NCI-H345 (cell line): ENCODE data around the gene TRNP1.
"Not testable (repeated sequence)": the region's sequence is repeated elsewhere in the genome, so short reads cannot be mapped to it uniquely, and the experiment has no call there.

Experiments
- DNase-seq: peaks from one replicate; lab custom pipeline; 2025; lab: John Stamatoyannopoulos, UW

The TRNP1 gene, protein sequence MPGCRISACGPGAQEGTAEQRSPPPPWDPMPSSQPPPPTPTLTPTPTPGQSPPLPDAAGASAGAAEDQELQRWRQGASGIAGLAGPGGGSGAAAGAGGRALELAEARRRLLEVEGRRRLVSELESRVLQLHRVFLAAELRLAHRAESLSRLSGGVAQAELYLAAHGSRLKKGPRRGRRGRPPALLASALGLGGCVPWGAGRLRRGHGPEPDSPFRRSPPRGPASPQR

DNA sequence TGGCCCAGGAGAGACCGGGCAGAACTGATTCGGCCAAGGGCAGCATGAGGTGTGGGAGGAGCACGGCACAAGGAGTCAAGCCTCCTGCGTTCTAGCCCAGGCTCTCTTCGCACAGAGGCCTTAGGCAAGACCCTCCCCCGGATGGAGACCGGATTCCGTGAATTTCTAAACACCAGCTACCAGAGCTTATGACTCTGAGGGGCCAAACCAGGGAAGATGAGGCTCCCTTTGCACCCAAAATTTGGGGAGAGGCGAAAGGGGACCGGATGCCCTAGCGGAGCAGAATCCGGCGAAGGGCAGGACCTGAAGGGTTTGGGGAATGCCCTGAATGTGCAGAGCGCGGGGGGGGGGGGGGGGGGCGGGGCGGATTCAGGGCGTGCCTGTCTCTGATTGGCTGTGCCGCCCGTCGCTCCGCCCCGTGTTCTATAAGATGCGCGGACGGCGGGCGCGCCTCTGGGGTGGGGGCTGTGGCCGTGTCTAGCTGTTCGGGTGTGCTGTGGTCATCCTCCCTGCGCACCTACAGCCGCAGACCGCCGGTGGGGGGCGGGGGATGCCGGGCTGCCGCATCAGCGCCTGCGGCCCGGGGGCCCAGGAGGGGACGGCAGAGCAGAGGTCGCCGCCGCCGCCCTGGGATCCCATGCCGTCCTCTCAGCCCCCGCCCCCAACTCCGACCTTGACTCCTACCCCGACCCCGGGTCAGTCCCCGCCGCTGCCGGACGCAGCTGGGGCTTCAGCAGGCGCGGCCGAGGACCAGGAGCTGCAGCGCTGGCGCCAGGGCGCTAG lies at the start of gene TRNP1:
Gene TRNP1 (plus strand): TSS at position 456 of the 783 bp plus-strand sequence. CDS start 95 bp downstream, at position 551.
- DNase-seq: peak; percentile 71

DNA sequence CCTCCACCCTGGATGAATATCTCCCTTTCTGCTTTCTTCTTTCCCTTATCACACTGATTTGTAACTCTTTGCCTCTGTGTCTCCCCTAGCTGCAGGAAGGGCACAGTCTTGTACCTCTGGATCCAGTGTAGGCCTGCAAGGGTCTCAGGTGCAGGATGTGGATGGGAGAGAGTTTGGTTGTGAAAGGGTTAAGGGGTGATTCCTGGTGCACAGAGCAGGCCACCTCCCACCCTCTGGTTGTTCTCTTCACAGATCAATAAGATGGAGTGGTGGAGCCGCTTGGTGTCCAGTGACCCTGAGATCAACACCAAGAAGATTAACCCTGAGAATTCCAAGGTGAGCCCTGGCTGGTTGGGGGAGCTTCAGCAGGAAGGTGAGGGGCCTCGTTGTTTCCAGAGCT lies 48.4 kb upstream of the TRNP1 start:
- DNase-seq: no peak

DNA sequence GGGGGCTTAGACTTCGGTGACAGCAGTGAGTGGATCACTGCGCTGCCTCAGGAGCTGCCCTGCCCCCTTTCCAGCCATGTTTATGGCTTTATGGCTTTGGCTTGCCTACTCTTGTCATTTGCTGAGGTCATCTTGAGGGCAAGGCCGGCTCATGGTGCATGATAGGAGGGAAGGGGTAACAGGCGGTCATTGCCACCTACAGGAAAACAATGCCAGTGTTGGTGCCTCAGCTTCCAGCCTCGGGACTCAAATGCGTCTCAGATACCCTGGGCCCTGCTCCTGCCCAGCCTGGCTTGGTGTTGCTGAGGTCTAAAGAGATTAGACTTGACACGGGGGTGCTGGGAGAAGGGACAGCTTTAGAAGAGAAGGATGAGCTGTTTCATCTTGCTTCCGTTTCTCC lies 47.8 kb upstream of the TRNP1 start:
- no peak for DNase-seq

DNA sequence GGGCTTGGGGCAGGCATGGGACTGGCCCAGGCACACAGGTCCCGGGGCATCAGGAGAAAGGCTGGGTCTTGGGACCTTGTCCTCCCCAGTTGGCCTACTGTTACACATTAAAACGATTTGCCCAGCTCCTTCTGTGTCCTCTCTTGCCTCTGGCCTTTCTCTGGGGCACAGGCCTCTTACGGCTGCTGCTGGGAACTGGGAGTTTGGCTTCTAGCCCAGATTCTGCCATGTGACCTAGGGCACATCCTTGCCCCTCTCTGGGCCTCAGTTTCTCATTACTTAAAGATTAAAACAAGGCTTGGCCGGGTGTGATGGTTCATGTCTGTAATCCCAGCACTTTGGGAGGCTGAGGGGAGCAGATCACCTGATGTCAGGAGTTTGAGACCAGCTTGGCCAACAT lies 47.2 kb upstream of the TRNP1 start:
- no peak for DNase-seq

DNA sequence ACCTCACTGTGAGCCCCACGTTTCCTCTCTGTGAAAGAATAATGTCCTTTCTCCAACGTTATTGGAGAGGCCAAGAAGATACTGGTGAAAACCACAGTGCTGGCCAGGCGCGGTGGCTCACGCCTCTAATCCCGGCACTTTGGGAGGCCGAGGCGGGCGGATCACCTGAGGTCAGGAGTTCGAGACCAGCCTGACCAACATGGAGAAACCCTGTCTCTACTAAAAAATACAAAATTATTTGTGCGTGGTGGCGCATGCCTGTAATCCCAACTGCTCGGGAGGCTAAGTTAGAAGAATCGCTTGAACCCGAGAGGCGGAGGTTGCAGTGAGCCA lies 44.8 kb upstream of the TRNP1 start:
- DNase-seq: not testable (repeated sequence)

DNA sequence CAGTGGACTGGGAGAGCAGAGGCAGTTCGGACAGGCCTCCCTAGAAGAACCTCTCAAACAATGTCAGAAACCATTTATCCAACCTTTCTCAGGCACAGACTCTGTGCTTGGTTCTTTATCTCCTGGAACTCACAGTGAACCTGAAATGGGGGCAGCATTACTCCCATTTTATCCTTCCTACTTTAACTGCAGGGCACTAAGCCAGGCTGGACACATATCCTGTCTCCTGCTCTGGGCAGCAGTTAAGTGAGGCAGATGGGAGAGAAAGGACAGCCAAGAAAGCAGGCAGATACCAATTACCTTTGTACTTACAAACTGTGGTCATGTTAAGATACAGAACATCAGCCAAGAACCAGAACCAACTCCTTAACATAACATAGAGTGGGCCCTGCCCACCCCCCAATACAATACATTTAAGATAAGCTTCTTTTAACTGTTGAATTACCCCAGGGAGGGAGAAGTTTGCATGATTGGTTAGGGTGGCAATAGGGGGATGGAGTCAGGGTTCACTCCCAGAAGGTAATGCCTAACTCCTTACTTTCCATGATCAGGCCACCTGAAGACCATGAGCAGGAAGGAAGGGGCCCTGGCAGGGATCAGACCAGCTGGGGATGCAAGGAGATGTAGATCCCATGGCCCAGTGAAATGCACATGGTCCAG lies 44.1 kb upstream of the TRNP1 start:
- no peak for DNase-seq

DNA sequence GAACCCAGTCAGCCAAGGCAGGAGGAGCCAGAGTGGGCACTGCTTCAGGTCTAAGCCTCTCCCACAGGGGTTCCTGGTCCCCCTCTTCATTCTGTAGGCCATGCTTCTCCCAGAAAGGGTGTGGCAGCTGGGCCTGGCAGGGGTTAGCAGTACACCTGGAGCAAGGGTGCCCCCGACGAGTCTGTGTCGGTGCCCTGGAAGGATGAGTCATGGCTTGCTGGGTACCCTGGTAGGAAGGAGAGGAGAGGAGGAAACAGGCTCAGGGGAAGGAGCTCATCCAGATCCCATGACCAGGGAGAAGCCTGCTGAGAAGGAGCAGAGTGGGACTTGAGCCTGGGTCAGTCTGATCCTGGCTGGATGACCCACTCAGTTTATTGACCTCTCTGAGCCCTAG lies 43.6 kb upstream of the TRNP1 start:
- no peak for DNase-seq

DNA sequence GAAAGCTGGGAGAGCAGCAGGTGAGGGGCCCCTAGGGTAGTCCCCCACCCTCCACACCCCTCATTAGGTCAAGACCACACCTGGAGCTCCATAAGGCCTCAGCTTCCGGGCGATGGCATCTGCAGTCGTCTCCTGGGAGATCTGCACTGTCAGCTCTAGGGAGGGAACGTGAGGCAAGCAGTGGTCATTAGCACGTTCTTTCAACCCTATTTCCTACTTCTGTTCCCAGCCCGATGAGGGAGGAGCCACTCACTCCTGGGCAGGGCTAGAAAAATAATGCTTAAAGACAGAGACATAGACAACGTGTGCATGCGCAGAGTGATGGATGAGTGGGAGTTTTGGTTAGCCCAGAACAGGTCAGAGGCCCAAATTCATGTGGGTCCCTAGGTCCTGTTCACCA lies 42.9 kb upstream of the TRNP1 start:
- no peak for DNase-seq

DNA sequence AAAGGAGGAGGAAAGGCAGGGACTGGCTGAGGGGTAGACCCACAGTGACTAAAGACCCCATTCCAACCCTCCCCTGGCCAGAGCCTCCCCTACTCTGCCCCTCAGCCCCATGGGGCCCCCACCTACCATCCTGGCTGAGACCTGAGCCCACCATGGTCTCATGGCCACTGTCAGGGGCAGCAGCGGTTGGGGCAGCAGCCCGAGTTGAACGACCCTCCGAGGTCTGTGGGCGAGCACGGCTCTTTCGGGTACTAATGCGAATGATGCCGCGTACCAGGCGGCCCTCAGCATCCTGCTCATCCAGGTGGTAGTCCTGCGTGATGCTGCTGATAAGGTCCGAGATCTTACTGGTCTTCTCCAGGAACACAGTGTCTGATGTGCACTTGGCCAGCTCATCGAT lies 42.3 kb upstream of the TRNP1 start:
- no peak for DNase-seq

DNA sequence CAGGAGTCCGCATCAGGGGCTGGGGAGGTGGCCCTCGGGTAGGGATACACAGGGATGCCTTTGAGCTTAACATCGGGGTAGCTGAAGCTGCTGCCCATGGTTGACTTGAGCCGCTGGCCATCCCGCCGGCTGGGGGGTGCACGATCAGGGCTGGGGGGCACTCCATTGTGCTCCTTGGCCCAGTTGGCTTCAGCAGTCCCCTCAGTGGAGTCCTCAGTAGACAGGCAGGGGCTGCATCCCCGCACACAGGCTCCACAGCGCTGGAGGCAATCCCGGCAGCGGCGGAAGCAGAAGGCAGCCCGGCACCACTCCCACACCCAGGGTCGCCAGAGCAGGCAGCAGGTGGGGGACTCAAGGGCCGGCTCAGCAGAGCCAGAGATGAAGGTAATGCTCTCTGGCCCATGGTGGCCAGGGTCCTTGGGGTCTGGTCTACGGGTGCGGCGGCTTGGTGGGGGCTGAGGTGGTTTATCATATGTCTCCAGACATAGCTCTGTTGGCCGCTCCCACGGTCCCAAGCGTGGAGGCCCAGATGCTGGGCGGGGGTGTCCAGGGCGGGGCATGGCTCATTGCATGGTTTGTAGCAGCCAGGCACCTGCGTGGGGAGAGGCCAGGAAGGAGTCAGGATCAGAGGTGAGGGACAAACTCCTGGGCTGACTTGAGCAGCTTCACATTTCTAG lies 41.5 kb upstream of the TRNP1 start:
- no peak for DNase-seq

DNA sequence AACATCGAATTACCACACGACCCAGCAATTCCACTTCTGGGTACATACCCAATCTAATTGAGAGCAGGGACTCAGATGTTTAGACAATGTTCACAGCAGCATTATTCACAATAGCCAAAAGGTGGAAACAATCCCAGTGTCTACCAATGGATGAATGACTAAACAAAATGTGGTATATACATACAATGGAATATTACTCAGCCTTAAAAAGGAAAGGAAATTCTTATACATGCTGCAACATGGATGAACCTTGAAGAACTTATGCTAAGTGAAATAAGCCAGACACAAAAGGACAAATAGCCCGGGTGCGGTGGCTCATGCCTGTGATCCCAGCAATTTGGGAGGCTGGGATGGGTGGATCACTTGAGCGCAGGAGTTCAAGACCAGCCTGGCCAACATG lies 40.1 kb upstream of the TRNP1 start:
- no peak for DNase-seq

DNA sequence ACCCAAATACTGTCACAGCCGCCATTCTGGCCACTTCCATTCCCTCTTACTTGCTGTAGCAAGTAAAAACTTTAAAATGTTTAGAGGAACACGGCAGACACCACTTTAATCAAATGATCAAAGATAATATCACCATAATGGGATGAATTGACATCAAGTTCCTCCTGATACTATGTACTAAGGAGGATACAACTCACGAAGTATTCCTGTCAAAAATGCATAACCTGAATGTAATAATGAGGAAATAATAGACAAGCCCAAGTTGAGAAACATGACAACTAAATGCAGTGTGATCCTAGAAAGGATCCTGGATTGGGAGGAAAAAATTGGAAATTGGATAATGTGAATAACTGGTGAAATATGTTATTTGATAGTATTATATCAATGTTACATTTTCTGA lies 37.2 kb upstream of the TRNP1 start:
- no peak for DNase-seq

DNA sequence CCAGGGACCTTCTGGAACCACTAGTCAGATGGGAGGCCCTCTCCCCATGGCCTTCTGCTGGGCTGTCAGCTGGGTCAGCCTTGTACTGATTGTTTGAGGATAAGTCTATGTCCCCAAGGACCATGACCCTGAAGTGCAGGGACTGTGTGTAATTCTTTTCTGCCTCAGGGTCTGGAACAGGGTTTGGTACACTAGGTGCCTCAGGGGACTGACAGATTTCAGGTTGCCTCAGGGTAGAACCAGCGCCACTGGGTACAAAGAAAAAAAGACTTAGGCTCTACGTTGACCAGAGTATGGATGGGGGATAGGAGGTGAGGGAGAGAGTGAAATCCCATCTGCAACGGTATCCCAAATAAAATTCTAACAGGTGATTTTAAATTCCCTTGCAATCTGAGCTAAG lies 36.2 kb upstream of the TRNP1 start:
- DNase-seq: no peak

DNA sequence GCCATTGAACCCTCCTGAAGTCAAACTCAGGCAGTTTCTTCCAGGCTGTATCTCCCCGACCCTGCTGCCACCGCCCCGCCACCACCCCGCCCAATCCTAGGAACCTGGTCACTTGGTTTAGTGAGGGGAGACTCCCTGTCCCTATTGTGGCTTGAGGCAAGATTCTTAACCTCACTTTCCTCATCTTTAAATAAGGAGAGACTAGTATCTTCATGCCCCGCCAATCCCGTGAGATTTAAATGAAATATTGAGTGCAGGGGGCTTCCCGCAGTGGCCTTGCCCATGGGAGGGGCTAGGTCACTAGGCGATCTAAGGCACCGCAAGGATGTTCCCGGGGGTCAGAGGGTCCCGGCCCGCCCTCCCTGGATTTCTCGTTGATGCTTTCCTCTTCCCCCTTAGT lies 34.2 kb upstream of the TRNP1 start:
- DNase-seq: no peak

DNA sequence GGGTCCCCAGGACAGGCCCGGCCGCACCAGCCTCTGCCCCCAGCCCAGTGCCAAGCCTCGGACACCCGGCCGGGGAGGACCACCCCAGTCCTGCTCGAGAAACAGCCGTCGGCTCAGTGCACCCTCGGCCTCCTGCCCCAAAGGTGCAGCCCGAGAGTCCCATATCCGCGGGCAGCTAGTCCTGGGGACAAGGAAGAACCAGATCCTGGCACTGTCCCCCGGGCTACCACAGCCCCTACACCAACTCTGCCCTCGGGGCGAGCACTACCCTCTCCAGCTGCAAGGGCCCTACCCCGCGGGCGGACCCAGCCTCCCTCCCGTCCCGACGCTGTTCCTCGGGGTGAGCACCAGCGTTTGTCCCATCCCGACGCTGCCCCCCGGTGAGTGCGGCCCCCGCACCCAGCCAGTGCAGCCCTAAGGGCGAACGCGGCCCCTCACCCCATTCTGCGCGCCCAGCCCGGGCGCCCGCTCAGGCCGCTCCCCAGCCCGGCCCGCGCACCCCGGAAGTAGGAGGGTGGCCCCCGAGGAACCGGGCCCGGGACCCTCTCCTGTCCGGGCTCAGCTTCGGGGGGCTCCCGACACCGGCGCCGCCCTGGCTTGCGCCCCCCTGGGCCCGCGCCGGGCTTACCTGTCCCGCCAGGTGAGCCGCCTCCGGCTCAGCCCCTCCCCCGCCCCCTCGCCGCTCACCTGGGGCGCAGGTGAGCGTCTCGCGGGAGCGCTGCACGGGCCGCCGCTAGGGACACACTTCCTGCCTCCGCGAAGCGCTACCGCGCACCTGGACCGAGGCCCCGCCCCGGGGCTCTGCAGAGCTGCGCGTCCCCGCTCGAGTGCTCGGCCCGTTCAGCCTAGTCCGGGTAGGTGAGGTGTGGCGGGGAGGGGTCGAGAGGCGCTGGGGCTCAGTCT lies 33.5 kb upstream of the TRNP1 start, which contains the start of gene KDF1:
Gene KDF1 (minus strand): TSS at position 747 of the 903 bp plus-strand sequence. CDS start 8,088 bp downstream, outside the sequence.
- DNase-seq: peak; percentile 85

DNA sequence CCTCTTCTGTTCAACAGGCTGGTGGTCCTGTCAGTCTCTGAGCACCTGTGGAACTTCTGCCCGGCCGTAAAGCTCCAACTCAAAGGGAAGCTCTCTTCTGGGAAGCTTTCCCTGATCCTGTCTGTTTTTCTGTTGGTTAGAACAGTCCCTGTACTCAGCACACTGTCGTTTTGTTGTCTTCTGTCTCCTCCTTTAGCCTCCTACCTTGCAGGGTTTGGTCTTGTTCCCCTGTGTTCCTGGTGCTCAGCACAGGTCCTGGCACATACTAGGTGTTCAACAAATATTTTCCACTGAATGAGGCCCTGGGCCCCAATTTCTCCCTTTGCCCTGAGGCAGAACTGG lies 32.9 kb upstream of the TRNP1 start:
- no peak for DNase-seq

DNA sequence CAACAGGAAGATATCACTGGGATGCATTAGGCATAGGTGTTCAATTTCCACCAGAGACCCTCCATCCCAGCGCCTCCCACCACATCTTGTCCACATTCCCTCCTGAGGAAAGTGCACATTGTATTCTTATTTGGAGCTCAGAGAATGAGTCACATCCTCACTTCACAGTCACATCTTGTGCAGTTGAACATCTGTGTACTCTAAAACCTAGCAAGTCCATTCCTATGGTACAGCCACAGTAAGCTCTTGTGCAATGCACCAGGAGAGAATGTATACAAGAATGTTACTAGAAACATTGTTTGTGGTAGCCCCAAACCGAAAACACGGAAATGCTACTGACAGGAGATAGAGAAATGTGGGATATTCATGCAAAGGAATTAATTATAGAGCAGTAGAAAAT lies 31.7 kb upstream of the TRNP1 start:
- no peak for DNase-seq

DNA sequence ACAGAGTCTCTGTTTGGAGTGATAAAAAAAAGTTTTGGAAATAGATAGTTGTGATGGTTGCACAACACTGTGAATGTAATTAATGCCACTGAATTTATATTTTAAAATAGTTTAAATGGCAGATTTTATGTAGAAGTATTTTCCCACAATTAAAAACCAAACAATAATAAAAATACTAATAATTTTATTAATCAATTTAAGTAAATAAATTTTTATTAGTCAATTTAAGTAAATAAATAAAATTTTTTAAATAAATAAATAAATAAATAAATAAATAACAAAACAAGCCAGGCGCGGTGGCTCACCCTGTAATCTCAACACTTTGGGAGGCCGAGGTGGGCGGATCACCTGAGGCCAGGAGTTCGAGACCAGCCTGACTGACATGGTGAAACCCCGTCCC lies 28.3 kb upstream of the TRNP1 start:
- no peak for DNase-seq

DNA sequence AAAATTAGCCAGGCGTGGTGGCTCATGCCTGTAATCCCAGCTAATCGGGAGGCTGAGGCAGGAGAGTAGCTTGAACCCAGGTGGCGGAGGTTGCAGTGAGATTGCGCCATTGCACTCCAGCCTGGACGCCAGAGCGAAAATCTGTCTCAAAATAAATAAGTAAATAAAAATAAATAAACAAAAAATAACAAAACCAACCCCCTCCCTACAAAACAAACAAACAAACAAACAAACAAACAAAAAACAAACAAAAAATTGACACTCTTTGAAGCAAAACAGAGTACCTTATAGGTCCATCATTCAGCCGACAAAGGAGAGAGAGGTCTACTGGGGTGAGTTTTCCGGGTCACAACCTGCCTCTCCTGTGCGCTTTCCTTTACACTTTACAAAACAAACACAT lies 27.9 kb upstream of the TRNP1 start:
- no peak for DNase-seq

DNA sequence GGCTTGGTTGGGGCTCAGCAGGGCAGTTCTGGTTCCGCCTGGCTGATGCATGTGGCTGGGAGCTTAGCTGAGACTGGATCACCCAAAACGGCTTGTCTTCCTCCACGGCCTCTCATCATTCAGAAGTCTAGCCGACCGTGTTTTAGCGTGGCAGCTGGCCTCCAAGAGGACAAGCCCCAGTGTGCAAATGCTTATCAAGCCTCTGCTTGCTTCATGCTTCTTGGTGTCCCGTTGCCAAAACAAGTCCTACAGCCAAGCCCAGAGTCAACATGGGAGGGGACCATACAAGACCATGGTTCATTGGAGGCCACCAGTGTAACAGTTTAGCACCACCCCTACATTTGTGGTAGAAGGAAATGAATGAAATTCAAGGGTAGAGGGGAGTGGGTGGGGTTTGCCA lies 22.7 kb upstream of the TRNP1 start:
- no peak for DNase-seq

DNA sequence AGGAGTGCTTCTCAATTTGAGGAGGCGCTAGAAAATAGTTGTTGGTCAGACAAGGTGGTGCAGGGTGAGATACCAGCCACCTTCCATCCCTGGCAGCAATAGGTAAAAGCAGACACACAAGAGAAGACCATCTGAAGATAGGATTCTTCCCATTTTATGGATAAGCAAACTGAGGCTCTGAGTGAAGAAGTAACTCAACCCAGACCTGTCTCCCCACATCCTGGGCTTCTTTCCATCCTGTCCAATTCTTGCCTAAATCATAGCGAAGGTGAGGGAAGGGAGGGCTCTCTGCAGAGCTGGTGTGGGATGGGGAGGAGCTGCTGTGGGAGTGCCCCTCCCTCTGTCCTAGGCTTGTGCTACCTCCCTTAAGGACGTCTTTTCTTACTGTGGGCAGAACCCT lies 21.9 kb upstream of the TRNP1 start:
- no peak for DNase-seq

DNA sequence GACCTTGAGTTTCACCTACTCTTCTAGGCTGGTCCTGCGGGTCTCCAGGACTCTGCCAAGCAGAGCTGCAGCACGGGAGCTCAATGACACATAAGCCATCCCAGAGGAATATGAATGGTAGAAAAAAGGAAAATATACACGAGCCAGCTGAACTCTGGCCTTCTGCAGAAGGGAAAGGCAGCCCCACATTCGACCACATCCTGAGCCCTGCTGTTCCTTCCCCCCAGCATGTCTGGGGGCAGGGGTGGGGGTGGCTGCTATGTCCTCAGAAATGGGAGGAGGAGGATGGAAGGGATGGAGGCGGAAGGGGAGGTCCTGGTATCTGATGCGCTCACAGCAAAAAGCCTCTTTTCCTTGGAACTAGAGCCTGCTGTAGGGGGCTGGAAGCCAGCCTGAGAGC lies 21.1 kb upstream of the TRNP1 start:
- DNase-seq: no peak
